Measurements from ENCODE around the gene PDK2. TPM values are rescaled to one million over a fixed set of nuclear protein-coding genes. Genes with fewer than 3 reads are reported as not detected.

Gene PDK2
- total and polyA plus RNA-seq, 2 experiments from 2014 or later, result 12.0 to 15.9 TPM

- DNase-seq (ENCODE audit: low spot score) (no peak), ATAC-seq (peak; percentile 27)
- Histone ChIP-seq H3K9me2 (ENCODE audit: insufficient read depth) (no peaks in the 10 kb centered on the region), H3K4me2 (no peak overlapping the region), H2AFZ (no peak overlapping the region), H3K36me3 (ENCODE audit: insufficient read depth) (no peaks in the 10 kb centered on the region), H4K20me1 (replicated peaks; ENCODE audit: insufficient read depth) (no peaks in the 10 kb centered on the region), H3K27ac (ENCODE audit: low read depth) (no peak overlapping the region), H3K27me3 (ENCODE audit: insufficient read depth) (peaks cover 9% of the 10 kb centered on the region), H3K4me1 (ENCODE audit: insufficient read depth) (peaks cover 16% of the 10 kb centered on the region; the same call in 1 of the 2 replicates), H3K79me2 (replicated peaks; ENCODE audit: insufficient read depth) (no peaks in the 10 kb centered on the region), H3K4me3 (no peak overlapping the region), H3F3A (replicated peaks; ENCODE audit: low read depth) (peaks cover 5% of the 10 kb centered on the region; the same call in 1 of the 2 replicates)
- Mint-ChIP-seq H3K4me3 (no peak overlapping the region), H3K4me1 (peaks cover 17% of the 10 kb centered on the region), H3K27ac (no peak overlapping the region), H3K9me3 (no peaks in the 10 kb centered on the region), H3K27me3 (ENCODE audit: insufficient read depth, low read depth, poor library complexity) (peaks cover 18% of the 10 kb centered on the region), H3K36me3 (ENCODE audit: low read depth) (peaks cover 4% of the 10 kb centered on the region; the same call in 2 of the 3 replicates)
- TF ChIP-seq EZH2 (IDR thresholded peaks at IDR 0.05; ENCODE audit: low read depth, unreplicated experiment) (no peak), NANOG (IDR thresholded peaks at IDR 0.05; ENCODE audit: borderline replicate concordance) (no peak)
Observed at GRCh38 chr17:50111673-50112655, 16.8 kb downstream of the PDK2 start.

GRCh38 chr17:50112694-50113093, 17.5 kb downstream of the PDK2 start:
- H3K27ac Mint-ChIP-seq, result no peak overlapping the region

More at GRCh38 chr17:50112694-50113093, 17.5 kb downstream of the PDK2 start:
- peaks cover 13% of the 10 kb centered on the region for H3K27me3 ChIP-seq (ENCODE audit: insufficient read depth)
- Mint-ChIP-seq H3K9me3 (no peaks in the 10 kb centered on the region), H3K27me3 (ENCODE audit: insufficient read depth, low read depth, poor library complexity) (peaks cover 19% of the 10 kb centered on the region), H3K4me3 (no peak overlapping the region), H3K36me3 (ENCODE audit: low read depth) (peaks cover 4% of the 10 kb centered on the region; the same call in 2 of the 3 replicates), H3K4me1 (peaks cover 18% of the 10 kb centered on the region)
- H3K27ac ChIP-seq (ENCODE audit: low read depth), result no peak overlapping the region
- no peak overlapping the region for H3K4me2 ChIP-seq
- no peak for ATAC-seq
- no peaks in the 10 kb centered on the region for H3K9me2 ChIP-seq (ENCODE audit: insufficient read depth)
- no peak for TF ChIP-seq ZNF114 (CRISPR knock-in tag; IDR thresholded peaks at IDR 0.05)
- no peak for TF ChIP-seq JUNB (IDR thresholded peaks at IDR 0.05; ENCODE audit: unreplicated experiment)
- no peak for TF ChIP-seq REST (IDR thresholded peaks at IDR 0.05; ENCODE audit: unreplicated experiment)
- no peak for TF ChIP-seq EZH2 (IDR thresholded peaks at IDR 0.05; ENCODE audit: low read depth, unreplicated experiment)
- TF ChIP-seq CREB1 (CRISPR knock-in tag; IDR thresholded peaks at IDR 0.05; ENCODE audit: low read depth), result no peak
- TF ChIP-seq ETS1 (IDR thresholded peaks at IDR 0.05), result no peak
- TF ChIP-seq EZH2phosphoT487 (IDR thresholded peaks at IDR 0.05; ENCODE audit: unreplicated experiment), result no peak
- TF ChIP-seq ZNF331 (CRISPR knock-in tag; IDR thresholded peaks at IDR 0.05; ENCODE audit: low read depth), result no peak
- H4K20me1 ChIP-seq (replicated peaks; ENCODE audit: insufficient read depth), result no peaks in the 10 kb centered on the region
- H3K4me1 ChIP-seq (ENCODE audit: insufficient read depth), result peaks cover 16% of the 10 kb centered on the region; the same call in 1 of the 2 replicates
- H3K4me3 ChIP-seq, result no peak overlapping the region
- H3F3A ChIP-seq (replicated peaks; ENCODE audit: low read depth), result peaks cover 6% of the 10 kb centered on the region; the same call in 1 of the 2 replicates
- H3K36me3 ChIP-seq (ENCODE audit: insufficient read depth), result no peaks in the 10 kb centered on the region
- no peak for DNase-seq (ENCODE audit: low spot score)
- no peak overlapping the region for H2AFZ ChIP-seq
- H3K79me2 ChIP-seq (replicated peaks; ENCODE audit: insufficient read depth), result no peaks in the 10 kb centered on the region
